A549 treated with CORT108297 at 1 μM for 4 hours (cell line): ENCODE measurements around the gene PDHA1. TPM values are rescaled to one million over a fixed set of nuclear protein-coding genes. Genes with fewer than 3 reads are reported as not detected.

ENCODE experiments used
- total RNA-seq: library from RNA; stranded (reverse); fragments of 200-300 nt; extraction: Qiagen RNA extraction; gene quantifications from 5 replicates; pipeline ENCODE4 v1.2.3, GENCODE V29; 2022

PDHA1 gene
- 233 to 289 TPM (median 277 TPM) in 5 replicates for total RNA-seq

GRCh38 chrX:19343535-19344408, at the start of gene PDHA1:
TSS of gene PDHA1 (plus strand) at chrX:19343927. CDS start at chrX:19344038, 111 bp downstream.

Other genes with a start within 250 kb of the PDHA1 start
- 6.2 to 7.6 TPM (median 6.9 TPM) in 5 replicates for gene ADGRG2, start 221.5 kb upstream of the PDHA1 start, total RNA-seq
- 1.8 to 2.4 TPM (median 1.9 TPM) in 5 replicates for gene MAP3K15, start 171.6 kb downstream of the PDHA1 start, total RNA-seq